Suprapubic skin (tissue), 3 donors: ENCODE results near the gene PLCG2.

Experiments
- POLR2A ChIP-seq, 2 donors: fragments of 450-650 bp; IDR thresholded peaks; one replicate each; pipeline ENCODE4 v1.6.1; 2017; ENCODE audit warnings: antibody characterized with exemption in 2 of 2, mild to moderate bottlenecking in 2 of 2, moderate library complexity in 2 of 2
- TF ChIP-seq, protein P1 (sequence below), 2 donors: fragments of 200-600 bp in 1 of 2; fragments of 450-650 bp in 1 of 2; sonication (generic) in 1 of 2; IDR thresholded peaks; one replicate each; pipeline ENCODE4 v1.5.1; 2016 to 2019; ENCODE audit warnings: antibody characterized with exemption in 2 of 2, mild to moderate bottlenecking in 1 of 2, moderate library complexity in 1 of 2

DNA sequence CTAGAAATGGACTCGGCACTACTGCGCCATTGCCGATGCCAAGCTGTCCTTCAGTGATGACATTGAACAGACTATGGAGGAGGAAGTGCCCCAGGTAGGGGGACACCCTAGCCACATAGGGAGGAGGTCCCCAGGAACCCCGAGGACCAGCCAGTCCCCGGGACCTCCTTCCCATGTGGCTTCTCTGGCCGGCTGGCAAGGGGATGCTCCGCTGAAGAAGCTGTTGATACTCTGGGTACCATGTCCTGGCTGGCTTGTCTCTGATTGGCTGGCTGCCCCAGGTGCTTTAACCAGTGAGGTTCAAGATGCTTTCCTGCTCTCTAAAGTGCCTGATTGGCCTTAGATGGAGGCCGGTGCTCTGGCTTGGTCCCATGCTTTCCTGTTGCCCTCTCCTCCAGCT lies 128.6 kb downstream of the PLCG2 start:
- TF ChIP-seq POLR2A (IDR thresholded peaks at IDR 0.05) = no peak
- TF ChIP-seq, protein P1, sequence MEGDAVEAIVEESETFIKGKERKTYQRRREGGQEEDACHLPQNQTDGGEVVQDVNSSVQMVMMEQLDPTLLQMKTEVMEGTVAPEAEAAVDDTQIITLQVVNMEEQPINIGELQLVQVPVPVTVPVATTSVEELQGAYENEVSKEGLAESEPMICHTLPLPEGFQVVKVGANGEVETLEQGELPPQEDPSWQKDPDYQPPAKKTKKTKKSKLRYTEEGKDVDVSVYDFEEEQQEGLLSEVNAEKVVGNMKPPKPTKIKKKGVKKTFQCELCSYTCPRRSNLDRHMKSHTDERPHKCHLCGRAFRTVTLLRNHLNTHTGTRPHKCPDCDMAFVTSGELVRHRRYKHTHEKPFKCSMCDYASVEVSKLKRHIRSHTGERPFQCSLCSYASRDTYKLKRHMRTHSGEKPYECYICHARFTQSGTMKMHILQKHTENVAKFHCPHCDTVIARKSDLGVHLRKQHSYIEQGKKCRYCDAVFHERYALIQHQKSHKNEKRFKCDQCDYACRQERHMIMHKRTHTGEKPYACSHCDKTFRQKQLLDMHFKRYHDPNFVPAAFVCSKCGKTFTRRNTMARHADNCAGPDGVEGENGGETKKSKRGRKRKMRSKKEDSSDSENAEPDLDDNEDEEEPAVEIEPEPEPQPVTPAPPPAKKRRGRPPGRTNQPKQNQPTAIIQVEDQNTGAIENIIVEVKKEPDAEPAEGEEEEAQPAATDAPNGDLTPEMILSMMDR (IDR thresholded peaks at IDR 0.05) = no peak
